ENCODE data around the gene AARS2.

- TF ChIP-seq, protein P1, sequence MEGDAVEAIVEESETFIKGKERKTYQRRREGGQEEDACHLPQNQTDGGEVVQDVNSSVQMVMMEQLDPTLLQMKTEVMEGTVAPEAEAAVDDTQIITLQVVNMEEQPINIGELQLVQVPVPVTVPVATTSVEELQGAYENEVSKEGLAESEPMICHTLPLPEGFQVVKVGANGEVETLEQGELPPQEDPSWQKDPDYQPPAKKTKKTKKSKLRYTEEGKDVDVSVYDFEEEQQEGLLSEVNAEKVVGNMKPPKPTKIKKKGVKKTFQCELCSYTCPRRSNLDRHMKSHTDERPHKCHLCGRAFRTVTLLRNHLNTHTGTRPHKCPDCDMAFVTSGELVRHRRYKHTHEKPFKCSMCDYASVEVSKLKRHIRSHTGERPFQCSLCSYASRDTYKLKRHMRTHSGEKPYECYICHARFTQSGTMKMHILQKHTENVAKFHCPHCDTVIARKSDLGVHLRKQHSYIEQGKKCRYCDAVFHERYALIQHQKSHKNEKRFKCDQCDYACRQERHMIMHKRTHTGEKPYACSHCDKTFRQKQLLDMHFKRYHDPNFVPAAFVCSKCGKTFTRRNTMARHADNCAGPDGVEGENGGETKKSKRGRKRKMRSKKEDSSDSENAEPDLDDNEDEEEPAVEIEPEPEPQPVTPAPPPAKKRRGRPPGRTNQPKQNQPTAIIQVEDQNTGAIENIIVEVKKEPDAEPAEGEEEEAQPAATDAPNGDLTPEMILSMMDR (IDR thresholded peaks at IDR 0.05): no peak
- TF ChIP-seq POLR2A (IDR thresholded peaks at IDR 0.05): no peak
Measured at GRCh38 chr6:44286747-44287146, 26.4 kb downstream of the AARS2 start.

Measured in uterus (tissue), 2 donors.